GM10266 (cell line): ENCODE data around the gene ZNF687.

Source experiments
- DNase-seq: peaks from one replicate; pipeline ENCODE4 v3.0.0; 2012; ENCODE audit errors: extremely low spot score
- CTCF ChIP-seq: IDR thresholded peaks from 2 replicates; pipeline ENCODE4 v1.5.1; 2012; ENCODE audit warnings: mild to moderate bottlenecking, low read depth; ENCODE audit not compliant: control insufficient read depth, insufficient read depth; ENCODE audit errors: missing control alignments

Gene ZNF687

GRCh38 chr1:151314137-151314875, 32.2 kb downstream of the ZNF687 start:
- TF ChIP-seq CTCF = no peak
- DNase-seq = no peak

DNA sequence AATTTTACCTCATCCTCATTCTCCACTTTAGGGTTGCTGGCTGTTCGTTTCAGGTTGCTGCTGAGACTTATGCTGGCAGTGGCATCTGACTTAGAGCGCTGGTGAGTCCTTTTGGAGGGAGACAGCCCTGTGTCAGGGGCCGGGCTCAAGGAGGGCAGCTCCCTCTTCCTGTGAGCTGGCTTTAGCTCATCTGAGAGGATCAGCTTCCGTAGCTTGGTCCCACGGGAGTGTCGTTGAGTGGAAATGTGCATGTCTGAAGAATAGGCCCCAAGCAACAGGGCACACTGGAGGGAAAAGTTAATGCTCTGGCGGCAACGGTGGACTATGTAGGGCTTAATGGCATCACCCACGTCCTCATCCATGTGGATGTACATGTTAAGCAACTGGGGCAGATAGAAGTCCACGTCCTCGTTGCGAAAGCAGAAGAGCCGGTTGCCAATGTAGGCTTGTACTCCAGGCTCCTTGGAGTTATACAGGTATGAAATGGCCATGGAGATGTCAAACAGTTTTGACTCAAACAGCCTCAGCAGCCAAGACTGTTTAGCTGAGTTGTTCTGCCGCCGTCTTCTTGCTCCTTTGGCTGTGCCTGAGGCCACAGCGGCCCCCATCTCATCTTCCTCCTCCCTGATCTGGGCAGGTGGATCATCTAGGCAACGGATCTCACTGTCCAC, 33.6 kb downstream of the ZNF687 start:
- DNase-seq = no peak
- no peak for TF ChIP-seq CTCF

- no peak for TF ChIP-seq CTCF
- no peak for DNase-seq
These were observed 36.9 kb downstream of the ZNF687 start for GRCh38 chr1:151318975-151319374.

GRCh38 chr1:151324390-151324930, 42.4 kb downstream of the ZNF687 start:
- TF ChIP-seq CTCF = no peak
- DNase-seq = no peak

- no peak for DNase-seq
- no peak for TF ChIP-seq CTCF
These were observed 43.1 kb downstream of the ZNF687 start for GRCh38 chr1:151325231-151325630.

DNA sequence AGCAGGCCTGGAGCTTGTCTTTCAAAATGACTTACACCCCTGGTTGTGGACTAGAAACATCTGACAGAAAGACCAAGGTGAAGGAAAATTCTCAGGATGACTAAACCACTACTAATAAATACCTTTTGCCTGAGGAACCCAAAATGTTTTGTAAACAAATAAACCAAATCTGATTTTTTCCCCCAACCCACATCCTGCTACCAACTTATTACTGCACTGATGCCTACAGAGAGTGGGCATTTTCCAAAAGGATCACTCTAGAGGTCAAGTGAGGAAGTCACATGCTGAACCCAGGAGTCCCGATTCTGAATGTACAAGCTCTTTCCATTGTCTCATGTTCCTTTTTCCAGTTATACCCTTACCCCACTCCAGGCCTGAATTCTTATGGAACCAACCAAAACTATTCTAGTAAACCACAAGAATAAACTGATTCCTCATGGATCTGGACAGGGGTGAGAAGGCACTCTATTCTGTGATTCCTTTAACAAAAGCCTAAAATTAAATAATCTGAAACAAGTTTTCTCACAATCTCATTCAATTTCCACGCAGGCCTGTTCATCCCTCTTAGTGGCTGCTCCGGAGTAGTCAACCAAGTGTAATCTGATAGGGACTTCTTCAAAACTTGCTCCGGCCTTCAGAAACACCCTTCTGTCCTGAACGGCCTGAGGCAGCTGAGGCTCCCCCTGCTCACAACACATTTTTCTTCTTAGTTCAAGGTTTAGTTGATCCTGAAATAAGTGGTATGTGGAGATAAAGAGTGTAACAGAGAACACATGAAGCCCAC, 43.7 kb downstream of the ZNF687 start:
- no peak for DNase-seq
- no peak for TF ChIP-seq CTCF
